ENCODE measurements around the gene CCDC30.

Gene CCDC30

DNA sequence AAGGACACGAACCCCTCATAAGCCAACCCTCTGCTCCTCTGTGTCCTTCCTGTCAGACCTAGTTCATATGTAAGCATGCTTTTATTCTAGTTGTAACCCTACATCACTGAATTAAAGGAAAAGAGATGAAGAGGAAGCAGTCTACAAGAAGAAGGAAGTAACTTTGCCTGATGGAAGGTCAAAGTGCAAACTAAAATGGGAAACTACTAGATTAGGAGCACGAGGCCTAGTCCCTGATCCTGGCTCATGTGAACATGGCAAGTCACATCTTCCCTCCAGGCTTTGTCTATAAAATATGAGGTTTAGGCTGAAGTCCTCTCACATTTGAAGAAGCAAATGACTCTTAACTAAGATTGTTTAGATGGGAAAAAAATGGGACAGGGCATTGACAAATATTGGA lies 20.4 kb upstream of the CCDC30 start:
- TF ChIP-seq, protein P1, sequence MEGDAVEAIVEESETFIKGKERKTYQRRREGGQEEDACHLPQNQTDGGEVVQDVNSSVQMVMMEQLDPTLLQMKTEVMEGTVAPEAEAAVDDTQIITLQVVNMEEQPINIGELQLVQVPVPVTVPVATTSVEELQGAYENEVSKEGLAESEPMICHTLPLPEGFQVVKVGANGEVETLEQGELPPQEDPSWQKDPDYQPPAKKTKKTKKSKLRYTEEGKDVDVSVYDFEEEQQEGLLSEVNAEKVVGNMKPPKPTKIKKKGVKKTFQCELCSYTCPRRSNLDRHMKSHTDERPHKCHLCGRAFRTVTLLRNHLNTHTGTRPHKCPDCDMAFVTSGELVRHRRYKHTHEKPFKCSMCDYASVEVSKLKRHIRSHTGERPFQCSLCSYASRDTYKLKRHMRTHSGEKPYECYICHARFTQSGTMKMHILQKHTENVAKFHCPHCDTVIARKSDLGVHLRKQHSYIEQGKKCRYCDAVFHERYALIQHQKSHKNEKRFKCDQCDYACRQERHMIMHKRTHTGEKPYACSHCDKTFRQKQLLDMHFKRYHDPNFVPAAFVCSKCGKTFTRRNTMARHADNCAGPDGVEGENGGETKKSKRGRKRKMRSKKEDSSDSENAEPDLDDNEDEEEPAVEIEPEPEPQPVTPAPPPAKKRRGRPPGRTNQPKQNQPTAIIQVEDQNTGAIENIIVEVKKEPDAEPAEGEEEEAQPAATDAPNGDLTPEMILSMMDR (IDR thresholded peaks at IDR 0.05; ENCODE audit: low read depth, low read length, missing control alignments) = no peak
- no peak for DNase-seq (ENCODE audit: low read depth)
- in situ Hi-C loops (cut with HindIII; ENCODE audit: low sequenced_read_pairs) = no loop called here
- no peak overlapping the region for H3K4me3 ChIP-seq (ENCODE audit: low read depth, low read length)

DNA sequence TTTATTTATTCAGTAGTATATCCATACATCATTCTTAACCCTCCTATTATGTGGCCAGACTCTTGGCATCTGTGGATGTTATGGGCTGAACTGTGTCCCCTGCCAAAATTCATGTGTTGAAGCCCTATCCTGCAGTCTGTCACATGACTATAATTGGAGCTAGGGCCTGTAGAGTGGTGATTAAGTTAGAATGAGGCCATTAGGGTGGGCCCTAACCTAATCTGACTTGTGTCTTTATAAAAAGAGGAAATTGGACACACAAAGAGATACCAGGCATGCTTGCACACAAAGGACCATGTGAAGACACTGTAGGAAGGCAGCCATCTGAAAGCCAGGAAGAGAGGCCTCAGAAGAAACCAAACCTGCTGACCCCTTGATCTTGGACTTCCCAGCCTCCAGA lies 13.8 kb upstream of the CCDC30 start:
- DNase-seq (ENCODE audit: low read depth) = no peak
- in situ Hi-C loops (cut with HindIII; ENCODE audit: low sequenced_read_pairs) = no loop called here
- no peak overlapping the region for H3K4me3 ChIP-seq (ENCODE audit: low read depth, low read length)
- TF ChIP-seq, protein P1 (IDR thresholded peaks at IDR 0.05; ENCODE audit: low read depth, low read length, missing control alignments) = no peak

DNA sequence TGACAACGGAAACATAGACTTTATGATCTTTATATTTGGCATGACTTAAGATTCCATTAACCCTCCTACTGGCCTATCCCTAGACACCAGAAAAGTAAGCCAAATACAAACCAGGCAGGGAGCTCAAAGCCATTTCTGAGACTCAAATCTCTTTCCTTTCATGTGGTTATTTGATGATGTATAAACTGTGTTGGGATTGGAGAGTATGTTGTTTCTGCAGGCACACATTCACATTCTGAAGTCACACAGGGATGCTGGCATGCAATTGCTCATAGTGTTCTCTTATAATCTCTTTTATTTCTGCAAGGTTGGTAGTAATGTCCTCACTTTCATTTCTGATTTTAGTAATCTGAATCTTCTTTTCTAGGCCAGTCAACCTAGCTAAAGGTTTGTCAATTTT lies 13.0 kb upstream of the CCDC30 start:
- TF ChIP-seq, protein P1 (IDR thresholded peaks at IDR 0.05; ENCODE audit: low read depth, low read length, missing control alignments) = no peak
- DNase-seq (ENCODE audit: low read depth) = no peak
- in situ Hi-C loops (cut with HindIII; ENCODE audit: low sequenced_read_pairs) = no loop called here
- no peak overlapping the region for H3K4me3 ChIP-seq (ENCODE audit: low read depth, low read length)

DNA sequence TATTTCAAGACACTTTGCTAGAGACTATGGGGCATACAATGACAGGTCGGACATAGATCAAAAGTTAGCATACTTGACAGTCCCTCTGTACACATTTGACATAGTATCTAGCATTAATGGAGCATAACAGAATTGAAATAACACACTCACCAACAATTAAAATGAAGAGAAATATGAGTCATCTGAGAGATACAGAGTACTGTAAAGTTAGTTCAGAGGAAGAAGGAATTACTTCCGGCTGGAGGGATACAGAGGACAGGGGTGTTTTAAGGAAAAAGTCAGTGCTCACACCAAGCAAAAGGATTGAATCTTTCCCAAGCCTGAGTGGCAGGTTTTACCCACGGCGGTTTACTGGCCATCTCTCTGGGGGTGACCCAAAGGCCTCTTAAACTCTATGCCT lies 9.7 kb upstream of the CCDC30 start:
- DNase-seq (ENCODE audit: low read depth) = no peak
- no peak overlapping the region for H3K4me3 ChIP-seq (ENCODE audit: low read depth, low read length)
- in situ Hi-C loops (cut with HindIII; ENCODE audit: low sequenced_read_pairs) = no loop called here
- TF ChIP-seq, protein P1 (IDR thresholded peaks at IDR 0.05; ENCODE audit: low read depth, low read length, missing control alignments) = no peak

DNA sequence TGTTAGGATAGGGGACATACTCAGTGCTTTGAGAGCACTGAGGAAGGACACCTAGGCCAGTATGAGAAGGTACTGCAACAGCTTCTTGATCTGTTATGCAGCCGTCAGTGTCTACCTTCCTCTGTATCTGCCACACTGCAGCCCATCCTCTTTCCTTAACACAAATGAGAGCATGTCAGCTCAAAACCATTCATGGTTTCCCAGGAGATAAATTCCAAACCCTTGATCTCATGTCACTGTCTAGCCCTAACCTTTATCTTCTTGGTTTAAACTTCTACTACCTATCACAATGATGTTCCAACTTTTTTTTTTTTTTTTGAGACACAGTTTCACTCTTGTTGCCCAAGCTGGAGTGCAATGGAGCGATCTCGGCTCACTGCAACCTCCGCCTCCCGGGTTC lies 8.7 kb upstream of the CCDC30 start:
- no peak overlapping the region for H3K4me3 ChIP-seq (ENCODE audit: low read depth, low read length)
- TF ChIP-seq, protein P1 (IDR thresholded peaks at IDR 0.05; ENCODE audit: low read depth, low read length, missing control alignments) = no peak
- in situ Hi-C loops (cut with HindIII; ENCODE audit: low sequenced_read_pairs) = no loop called here
- DNase-seq (ENCODE audit: low read depth) = no peak

DNA sequence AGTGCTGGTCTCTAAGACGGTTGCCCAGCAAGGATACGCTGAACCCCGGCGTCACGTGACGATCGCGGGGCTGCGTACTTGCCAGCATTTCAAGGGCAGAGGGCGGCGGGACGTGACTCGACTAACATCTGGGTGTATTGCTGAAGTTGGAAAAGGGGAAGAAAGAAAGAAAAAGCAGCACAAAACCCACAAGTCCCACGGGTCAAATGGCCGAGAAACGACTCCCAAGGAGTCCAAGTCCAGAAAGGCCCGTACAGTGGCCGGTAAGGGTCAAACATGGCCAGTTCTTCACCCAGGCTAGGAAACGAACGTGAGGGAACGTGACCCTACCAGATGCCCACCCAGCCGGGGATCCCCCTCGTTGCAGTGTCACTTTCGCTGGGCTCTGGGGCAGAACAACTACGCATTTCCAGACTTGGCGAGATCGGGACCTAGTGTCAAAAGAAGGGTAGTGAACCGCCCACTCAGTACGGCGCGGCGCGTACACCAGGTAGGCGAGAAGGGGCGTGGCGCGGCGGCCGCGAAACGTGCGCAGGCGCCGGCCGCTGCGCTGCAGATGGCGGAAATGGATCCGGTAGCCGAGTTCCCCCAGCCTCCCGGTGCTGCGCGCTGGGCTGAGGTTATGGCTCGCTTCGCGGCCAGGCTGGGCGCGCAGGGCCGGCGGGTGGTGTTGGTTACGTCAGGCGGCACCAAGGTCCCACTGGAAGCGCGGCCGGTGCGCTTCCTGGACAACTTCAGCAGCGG lies 6.9 kb upstream of the CCDC30 start, which contains the start of the genes PPCS and ZMYND12:
PPCS (plus strand) TSS at position 534 of the 744 bp plus-strand sequence; CDS start at position 557, 23 bp downstream.
ZMYND12 (minus strand) TSS at position 13 of the 744 bp plus-strand sequence. CDS start 25 bp downstream, outside the sequence.
- DNase-seq (ENCODE audit: low read depth) = peak; percentile 40
- in situ Hi-C loops (cut with HindIII; ENCODE audit: low sequenced_read_pairs) = no loop called here
- TF ChIP-seq, protein P1 (IDR thresholded peaks at IDR 0.05; ENCODE audit: low read depth, low read length, missing control alignments) = no peak
- H3K4me3 ChIP-seq (ENCODE audit: low read depth, low read length) = peak within 1 kb of the TSS; percentile 66

All from astrocyte of the cerebellum (primary cell).